GM19455 (cell line): ENCODE results near the gene CAMK2D.

Experiments
- ATAC-seq: cut with Tn5 transposase; IDR thresholded peaks from one replicate; pipeline ENCODE4 v1.9.1; 2021; ENCODE audit not compliant: unreplicated experiment

The CAMK2D gene

GRCh38 chr4:113405874-113406722 lies 355.4 kb downstream of the CAMK2D start:
- no peak for ATAC-seq

GRCh38 chr4:113404841-113405240 lies 356.7 kb downstream of the CAMK2D start:
- ATAC-seq: no peak

GRCh38 chr4:113404167-113404571 lies 357.4 kb downstream of the CAMK2D start:
- no peak for ATAC-seq
